Measurements from ENCODE around the gene LIPC.
A peak's percentile ranks its signal among the peaks of the same experiment; 100 is the strongest.

LIPC gene

DNA sequence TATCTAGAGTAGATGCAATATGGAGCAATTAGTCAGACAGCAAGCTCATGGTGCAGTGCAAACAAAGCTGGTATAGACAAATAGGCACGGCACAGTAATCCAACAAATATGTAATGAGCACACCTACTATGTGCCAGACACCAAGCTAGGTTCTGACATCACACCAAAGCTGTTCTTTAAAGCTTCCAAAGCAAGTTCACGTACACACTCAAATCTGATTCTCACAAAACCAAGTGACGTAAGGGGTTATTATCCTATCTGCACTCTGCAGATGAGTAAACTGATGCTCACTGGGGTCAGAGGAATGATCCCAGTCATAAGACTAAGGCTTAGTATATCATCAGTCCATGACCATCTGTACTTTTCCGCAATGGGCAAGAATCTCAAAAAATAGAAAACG, 27.8 kb upstream of the LIPC start:
- DNase-seq, result no peak
- in situ Hi-C loops (cut with HindIII; ENCODE audit: low pct_ligation_motif_present, low pct_unique_long_range_greater_than_20kb, low sequenced_read_pairs), result no loop called here

DNA sequence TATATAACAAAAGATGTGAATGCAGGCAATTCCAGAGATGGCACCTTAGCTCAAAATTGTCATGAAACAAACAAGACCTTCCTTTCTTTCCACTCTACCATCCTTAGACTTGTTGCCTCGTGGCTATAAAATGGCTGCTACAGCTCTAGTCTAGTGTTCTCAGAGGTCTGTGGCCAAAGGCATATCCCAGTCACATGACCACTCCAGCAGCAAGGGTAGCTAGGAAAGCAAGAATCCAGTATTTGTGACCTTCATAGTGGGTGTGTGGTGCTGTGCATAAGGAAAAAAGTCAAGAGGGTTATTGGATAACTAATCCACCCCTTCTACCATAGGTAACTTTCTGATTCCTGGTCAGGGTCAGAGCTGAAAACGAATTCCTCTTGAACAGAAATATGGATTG, 27.1 kb upstream of the LIPC start:
- in situ Hi-C loops (cut with HindIII; ENCODE audit: low pct_ligation_motif_present, low pct_unique_long_range_greater_than_20kb, low sequenced_read_pairs), result no loop called here
- no peak for DNase-seq

DNA sequence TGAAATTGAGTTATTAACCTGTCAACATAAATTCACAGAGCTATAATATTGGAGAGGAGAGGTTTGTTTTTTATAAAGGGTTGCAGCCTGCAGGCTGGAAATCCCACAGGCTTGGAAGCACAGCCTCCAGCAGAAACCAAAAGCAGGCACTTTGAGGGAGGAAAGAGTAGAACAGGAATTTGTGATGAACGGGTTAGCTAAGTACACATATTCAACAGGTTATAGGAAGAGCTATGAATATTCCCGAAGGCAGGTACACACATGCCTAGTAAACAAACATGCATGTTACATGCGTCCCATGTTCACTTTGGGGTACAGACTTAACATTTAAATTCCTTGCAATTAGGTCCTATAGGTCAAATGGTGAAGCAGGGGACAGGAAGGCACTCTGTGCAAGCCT, 25.9 kb upstream of the LIPC start:
- no peak for DNase-seq
- in situ Hi-C loops (cut with HindIII; ENCODE audit: low pct_ligation_motif_present, low pct_unique_long_range_greater_than_20kb, low sequenced_read_pairs), result no loop called here

DNA sequence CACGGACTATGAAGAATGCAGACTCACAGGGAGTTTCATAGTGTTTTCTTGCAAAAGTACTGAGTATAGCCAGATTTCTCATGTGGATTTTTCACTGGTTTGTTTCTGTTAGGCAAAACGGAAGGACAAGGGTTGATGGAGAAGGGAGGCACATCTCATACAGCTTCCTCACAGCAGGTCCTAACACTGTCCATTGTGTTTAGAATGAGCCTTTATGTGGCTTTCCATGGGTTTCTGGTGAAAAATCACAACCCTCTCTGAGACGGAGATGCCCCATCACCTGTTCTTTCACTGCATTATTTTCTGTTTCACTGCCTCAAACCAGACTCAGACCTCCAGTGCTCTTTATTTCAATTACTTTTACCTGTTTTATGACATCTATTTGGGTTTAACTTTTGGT, 25.0 kb upstream of the LIPC start:
- in situ Hi-C loops (cut with HindIII; ENCODE audit: low pct_ligation_motif_present, low pct_unique_long_range_greater_than_20kb, low sequenced_read_pairs), result no loop called here
- no peak for DNase-seq

DNA sequence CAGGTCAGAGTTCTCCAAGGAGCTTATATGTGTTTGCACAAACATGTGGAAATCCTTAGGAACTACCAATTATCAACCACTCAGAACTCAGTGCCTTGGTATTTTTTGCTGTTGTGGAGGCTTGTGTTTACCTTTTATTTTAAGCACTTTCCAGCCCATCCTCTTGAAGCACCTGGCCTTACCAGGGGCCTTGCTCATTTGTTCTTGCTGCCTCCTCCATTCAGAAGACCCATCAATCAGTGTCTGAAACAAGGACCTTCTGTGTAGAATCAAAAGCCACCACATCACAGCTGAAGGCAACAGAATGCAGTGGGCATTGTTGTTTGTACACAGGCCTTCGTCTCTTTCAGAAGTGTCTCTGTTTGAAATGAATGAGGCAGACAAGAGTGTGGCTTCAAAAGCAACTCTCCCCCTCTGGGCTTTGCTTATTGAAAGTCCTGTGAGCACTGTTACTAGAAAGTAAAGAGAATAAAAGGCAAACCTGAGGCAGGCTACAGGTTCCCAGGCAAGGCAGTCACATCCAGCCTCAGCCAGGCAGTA, 24.5 kb upstream of the LIPC start:
- no peak for DNase-seq
- in situ Hi-C loops (cut with HindIII; ENCODE audit: low pct_ligation_motif_present, low pct_unique_long_range_greater_than_20kb, low sequenced_read_pairs), result no loop called here

DNA sequence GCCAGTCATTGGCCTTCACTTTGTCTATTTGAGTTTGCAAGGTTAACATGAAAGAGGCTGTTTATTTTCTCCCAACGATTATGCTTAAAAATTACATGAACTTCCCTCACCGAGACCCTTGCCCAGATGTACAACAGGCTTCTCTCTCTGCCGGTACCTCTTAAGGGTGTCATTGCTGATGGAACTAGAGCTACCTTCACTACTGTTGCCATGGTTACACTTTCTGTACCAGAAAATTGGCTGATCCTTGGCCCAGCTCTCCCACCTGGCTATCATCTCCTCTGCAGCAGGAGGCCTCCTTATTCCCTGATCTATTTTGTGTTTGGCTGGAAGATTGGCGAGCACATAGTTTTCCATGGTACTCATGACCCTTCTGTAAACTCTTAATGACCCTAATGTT, 24.0 kb upstream of the LIPC start:
- DNase-seq, result no peak
- in situ Hi-C loops (cut with HindIII; ENCODE audit: low pct_ligation_motif_present, low pct_unique_long_range_greater_than_20kb, low sequenced_read_pairs), result no loop called here

DNA sequence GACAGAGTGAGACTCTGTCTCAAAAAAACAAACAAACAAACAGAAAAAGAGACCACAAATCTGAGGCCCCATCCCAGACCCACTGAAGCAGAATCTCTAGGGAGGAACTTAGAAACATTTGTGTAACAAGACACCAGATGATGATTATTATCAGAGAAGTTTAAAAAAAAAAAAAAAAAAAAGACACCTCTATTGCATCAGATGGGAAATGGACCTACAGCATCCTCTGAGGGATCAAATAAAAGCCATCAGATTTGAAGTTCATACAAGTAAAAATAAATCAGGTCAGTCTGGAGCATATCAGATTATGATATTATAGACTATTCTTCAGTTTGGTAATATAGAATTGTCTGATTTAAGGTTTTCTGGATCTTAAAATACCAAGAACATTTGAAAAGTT, 21.9 kb upstream of the LIPC start:
- in situ Hi-C loops (cut with HindIII; ENCODE audit: low pct_ligation_motif_present, low pct_unique_long_range_greater_than_20kb, low sequenced_read_pairs), result no loop called here
- DNase-seq, result no peak

GRCh38 chr15:58410353-58410752, 21.4 kb upstream of the LIPC start:
- DNase-seq, result peak; percentile 73
- in situ Hi-C loops (cut with HindIII; ENCODE audit: low pct_ligation_motif_present, low pct_unique_long_range_greater_than_20kb, low sequenced_read_pairs), result no loop called here

- in situ Hi-C loops (cut with HindIII; ENCODE audit: low pct_ligation_motif_present, low pct_unique_long_range_greater_than_20kb, low sequenced_read_pairs), result no loop called here
Measured at GRCh38 chr15:58413253-58413652, 18.5 kb upstream of the LIPC start.

DNA sequence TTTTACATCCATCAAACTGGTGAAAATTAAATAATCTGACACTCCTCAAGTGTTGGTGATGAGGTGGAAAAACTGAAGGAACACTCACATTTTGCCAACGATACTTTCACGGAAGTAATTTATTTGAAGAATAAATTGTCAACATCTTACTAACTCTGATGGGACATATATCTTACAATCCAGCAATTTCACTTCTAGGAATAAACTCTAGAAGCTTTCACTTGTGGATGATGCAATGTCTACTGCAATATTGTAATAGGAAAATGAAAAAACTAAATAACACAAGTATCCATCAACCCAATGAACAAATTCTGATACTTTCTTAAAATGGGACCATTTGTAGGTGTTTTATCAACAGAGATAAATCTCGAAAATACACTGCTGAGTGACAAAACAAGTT, 16.2 kb upstream of the LIPC start:
- no peak for DNase-seq
- in situ Hi-C loops (cut with HindIII; ENCODE audit: low pct_ligation_motif_present, low pct_unique_long_range_greater_than_20kb, low sequenced_read_pairs), result no loop called here

More at GRCh38 chr15:58413253-58413652, 18.5 kb upstream of the LIPC start:
- DNase-seq, result no peak

- DNase-seq, result no peak
- in situ Hi-C loops (cut with HindIII; ENCODE audit: low pct_ligation_motif_present, low pct_unique_long_range_greater_than_20kb, low sequenced_read_pairs), result no loop called here
Measured at GRCh38 chr15:58416963-58417362, 14.8 kb upstream of the LIPC start.

DNA sequence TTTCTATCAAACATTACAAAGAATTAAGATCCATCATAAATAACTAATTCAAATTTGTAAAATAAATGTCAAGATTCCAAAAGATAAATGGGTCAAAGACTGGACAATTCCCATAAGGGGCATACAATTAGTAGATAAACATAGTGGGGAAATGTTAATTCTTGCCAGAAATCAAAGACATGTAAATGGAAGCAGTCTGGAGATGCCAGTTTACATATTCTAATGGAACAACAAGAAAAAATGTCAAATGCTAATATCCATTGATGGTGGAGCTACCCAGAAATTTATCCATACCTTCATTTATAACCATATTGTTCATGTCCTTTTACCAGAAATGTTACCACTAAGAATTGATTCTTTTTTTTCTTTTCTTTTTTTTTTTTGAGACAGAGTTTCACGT, 13.7 kb upstream of the LIPC start:
- in situ Hi-C loops (cut with HindIII; ENCODE audit: low pct_ligation_motif_present, low pct_unique_long_range_greater_than_20kb, low sequenced_read_pairs), result no loop called here
- DNase-seq, result no peak

DNA sequence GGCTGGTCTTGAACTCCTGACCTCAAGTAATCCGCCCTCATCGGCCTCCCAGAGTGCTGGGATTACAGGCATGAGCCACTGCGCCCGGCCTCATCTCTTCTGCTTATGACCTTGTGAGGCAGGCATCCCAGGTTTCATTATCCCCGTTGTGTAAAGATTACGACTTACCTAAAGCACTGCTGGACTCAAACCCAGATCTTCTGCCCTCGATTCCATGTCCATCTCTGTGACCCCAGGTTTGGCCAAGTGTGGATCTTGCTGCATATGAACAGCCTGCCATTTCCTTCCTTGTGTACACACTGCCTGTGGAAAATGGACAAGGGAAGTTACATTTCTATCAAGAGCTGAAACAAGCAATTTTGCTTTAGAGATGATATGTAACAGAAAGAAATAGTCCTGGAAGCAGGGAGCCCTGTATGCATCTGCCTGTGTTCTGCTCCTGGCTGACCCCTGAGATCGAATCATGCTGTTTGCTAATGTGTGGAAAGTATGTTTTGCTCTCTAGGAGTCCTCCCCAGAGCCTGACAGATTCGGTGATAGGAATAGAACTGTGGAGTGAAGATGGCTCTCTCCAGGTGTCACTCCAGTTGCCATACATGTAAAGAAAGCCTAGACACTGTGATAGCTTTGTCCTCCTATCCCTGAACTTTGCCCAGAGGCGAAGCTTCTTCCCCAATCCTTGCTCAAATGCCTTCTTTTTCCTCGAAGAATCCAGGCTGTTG, 11.8 kb upstream of the LIPC start:
- in situ Hi-C loops (cut with HindIII; ENCODE audit: low pct_ligation_motif_present, low pct_unique_long_range_greater_than_20kb, low sequenced_read_pairs), result no loop called here
- no peak for DNase-seq

- in situ Hi-C loops (cut with HindIII; ENCODE audit: low pct_ligation_motif_present, low pct_unique_long_range_greater_than_20kb, low sequenced_read_pairs), result no loop called here
- no peak for DNase-seq
Measured at GRCh38 chr15:58420579-58421043, 11.2 kb upstream of the LIPC start.

DNA sequence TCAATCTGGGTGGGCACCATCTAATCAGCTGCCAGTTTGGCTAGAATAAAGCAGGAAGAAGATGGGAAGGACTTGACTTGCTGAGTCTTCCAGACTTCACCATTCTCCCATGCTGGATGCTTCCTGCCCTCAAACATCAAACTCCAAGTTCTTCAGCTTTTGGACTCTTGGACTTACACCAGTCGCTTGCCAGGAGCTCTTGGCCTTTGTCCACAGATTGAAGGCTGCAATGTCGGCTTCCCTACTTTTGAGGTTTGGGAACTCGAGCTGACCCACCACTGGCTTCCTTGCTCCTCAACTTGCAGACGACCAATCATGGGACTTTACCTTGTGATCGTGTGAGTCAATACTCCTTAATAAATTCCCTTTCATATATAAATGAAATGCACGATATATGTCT, 8.6 kb upstream of the LIPC start:
- no peak for DNase-seq
- in situ Hi-C loops (cut with HindIII; ENCODE audit: low pct_ligation_motif_present, low pct_unique_long_range_greater_than_20kb, low sequenced_read_pairs), result no loop called here

DNA sequence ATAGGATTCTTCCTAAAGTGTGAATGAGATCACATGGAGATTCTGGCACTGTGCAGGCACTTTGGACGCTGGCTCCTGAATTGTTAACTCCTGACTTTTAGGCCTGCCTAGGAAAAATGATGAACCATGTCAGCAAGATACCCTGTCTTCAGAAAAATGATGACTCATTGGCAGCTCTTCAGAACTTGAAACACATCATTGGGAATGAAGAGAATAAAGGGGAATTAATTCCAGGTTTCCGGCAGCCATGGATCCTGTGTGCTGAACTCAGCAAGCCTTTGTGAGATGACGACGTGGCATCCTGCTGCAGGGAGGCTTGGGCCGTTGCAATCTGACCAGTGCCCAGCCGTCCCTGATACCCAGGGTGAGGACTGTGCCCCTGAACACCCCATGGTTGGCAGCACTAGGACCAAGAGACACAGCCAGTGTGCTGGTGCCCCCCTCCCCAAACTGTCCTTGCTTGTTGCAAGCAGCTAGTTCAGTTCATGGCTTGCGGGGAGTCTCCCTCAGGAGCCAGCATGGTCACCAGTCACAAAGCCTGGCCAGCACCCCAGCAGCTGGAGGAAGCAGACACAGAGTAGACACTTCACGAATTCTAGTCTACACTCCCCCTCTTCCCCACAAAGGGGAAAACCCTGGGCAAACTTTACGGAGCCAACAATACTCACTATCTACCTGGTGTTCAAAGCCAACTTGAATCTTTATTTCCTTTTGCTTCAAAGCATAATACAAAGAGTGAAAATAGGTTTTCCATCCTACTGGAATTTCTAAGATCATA, 7.8 kb upstream of the LIPC start:
- DNase-seq, result no peak

DNA sequence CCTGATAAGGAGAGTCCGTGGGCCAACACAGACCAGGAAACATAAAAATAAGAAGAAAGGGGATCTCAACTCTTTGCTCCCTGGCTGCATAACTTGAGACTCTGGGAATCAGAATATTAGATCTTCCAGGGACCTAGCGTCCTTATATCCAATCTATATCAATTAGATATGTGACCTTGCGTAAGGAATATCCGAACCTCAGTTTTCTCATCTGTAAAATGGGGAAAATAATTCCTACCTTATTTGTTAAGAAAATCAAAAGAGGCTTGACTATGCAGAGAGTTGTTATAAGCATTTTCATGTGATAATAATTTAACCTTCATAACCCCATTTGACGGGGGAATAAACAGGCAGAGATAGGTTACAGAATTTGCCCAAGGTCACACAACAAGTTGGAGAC, 7.1 kb upstream of the LIPC start:
- in situ Hi-C loops (cut with HindIII; ENCODE audit: low pct_ligation_motif_present, low pct_unique_long_range_greater_than_20kb, low sequenced_read_pairs), result no loop called here
- DNase-seq, result no peak

More for the DNA sequence above, 7.8 kb upstream of the LIPC start:
- in situ Hi-C loops (cut with HindIII; ENCODE audit: low pct_ligation_motif_present, low pct_unique_long_range_greater_than_20kb, low sequenced_read_pairs), result no loop called here

DNA sequence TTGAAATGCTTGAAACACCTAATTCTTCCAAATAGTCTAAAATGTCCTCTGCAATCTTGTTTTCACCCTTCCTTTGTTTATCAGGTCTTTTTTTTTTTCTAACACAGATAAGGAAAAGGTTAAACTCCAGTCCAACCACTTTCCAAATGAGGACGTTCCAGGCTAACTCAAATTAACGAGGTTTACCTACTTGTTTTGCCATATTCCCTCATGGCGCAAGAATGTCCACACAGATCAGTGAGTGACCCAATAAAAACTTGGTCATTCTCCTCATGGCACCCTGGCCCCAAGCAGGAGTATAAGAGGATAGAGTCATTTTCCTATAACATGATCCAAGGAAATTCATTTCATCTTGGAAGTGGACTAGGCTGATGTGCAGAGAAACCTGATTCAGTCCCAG, 6.6 kb upstream of the LIPC start:
- DNase-seq, result no peak

GRCh38 chr15:58425834-58426233, 6.0 kb upstream of the LIPC start:
- in situ Hi-C loops (cut with HindIII; ENCODE audit: low pct_ligation_motif_present, low pct_unique_long_range_greater_than_20kb, low sequenced_read_pairs), result no loop called here
- no peak for DNase-seq

More for the DNA sequence above, 6.6 kb upstream of the LIPC start:
- in situ Hi-C loops (cut with HindIII; ENCODE audit: low pct_ligation_motif_present, low pct_unique_long_range_greater_than_20kb, low sequenced_read_pairs), result no loop called here

GRCh38 chr15:58426501-58426900, 5.3 kb upstream of the LIPC start:
- no peak for DNase-seq
- in situ Hi-C loops (cut with HindIII; ENCODE audit: low pct_ligation_motif_present, low pct_unique_long_range_greater_than_20kb, low sequenced_read_pairs), result no loop called here
